PFSK-1 (cell line): ENCODE results near the gene RBL2.

ENCODE experiments used
- POLR2AphosphoS5 ChIP-seq: IDR thresholded peaks from 2 replicates; pipeline ENCODE4 v1.6.1; 2012; ENCODE audit warnings: low read depth, mild to moderate bottlenecking, control low read depth, low read length, moderate library complexity
- REST ChIP-seq, 2 experiments: IDR thresholded peaks; 2 replicates each; pipeline versions ENCODE4 v1.6.1 to v1.8.0; 2011 to 2012; ENCODE audit warnings: low read depth in 2 of 2, low read length in 2 of 2, control low read depth in 1 of 2, inconsistent platforms in 1 of 2, mild to moderate bottlenecking in 1 of 2, moderate library complexity in 1 of 2; ENCODE audit not compliant: insufficient read depth in 1 of 2
- TAF1 ChIP-seq: IDR thresholded peaks from 2 replicates; pipeline ENCODE4 v1.6.1; 2012; ENCODE audit warnings: low read length, control low read depth, borderline replicate concordance; ENCODE audit not compliant: insufficient read depth

- TF ChIP-seq REST (IDR thresholded peaks at IDR 0.05; ENCODE audit: insufficient read depth in 1 of 2, low read depth in 2 of 2, low read length in 2 of 2): no peak
- TF ChIP-seq TAF1: no peak
- no peak for TF ChIP-seq POLR2AphosphoS5
These were observed 24.4 kb downstream of the RBL2 start for GRCh38 chr16:53458635-53459034.
